HepG2 (cell line): ENCODE measurements around the gene TXNDC2. TPM values are rescaled to one million over a fixed set of nuclear protein-coding genes. Genes with fewer than 3 reads are reported as not detected.

Experiments
- CBFB ChIP-seq: sonication (generic); formaldehyde crosslinking; IDR thresholded peaks from 2 replicates; pipeline ENCODE4 v1.4.0; 2020; ENCODE audit warnings: missing genetic modification reagents
- EP300 ChIP-seq, 3 experiments: sonication (generic) in 1 of 3; formaldehyde crosslinking in 1 of 3; IDR thresholded peaks; 2 replicates each; pipeline versions ENCODE4 v1.5.1 to v1.6.1; 2011 to 2020; ENCODE audit warnings: low read depth in 2 of 3, low read length in 2 of 3, borderline replicate concordance in 1 of 3, improper control_type of control experiment in 1 of 3, mild to moderate bottlenecking in 1 of 3, missing genetic modification reagents in 1 of 3, moderate library complexity in 1 of 3
- FOXA3 ChIP-seq: IDR thresholded peaks from 2 replicates; pipeline ENCODE4 v1.6.1; 2016; ENCODE audit warnings: missing genetic modification reagents, missing compliant biosample characterization
- FOXK1 ChIP-seq: sonication (generic); formaldehyde crosslinking; IDR thresholded peaks from 2 replicates; pipeline ENCODE4 v1.4.0; 2020; ENCODE audit warnings: low read depth, missing genetic modification reagents, borderline replicate concordance
- FOXM1 ChIP-seq: sonication (generic); formaldehyde crosslinking; IDR thresholded peaks from 2 replicates; pipeline ENCODE4 v1.5.0; 2020; ENCODE audit warnings: missing genetic modification reagents
- HOXA7 ChIP-seq: sonication (generic); formaldehyde crosslinking; IDR thresholded peaks from 2 replicates; pipeline ENCODE4 v1.8.1; 2022; ENCODE audit warnings: mild to moderate bottlenecking, missing genetic modification reagents, moderate library complexity
- KAT8 ChIP-seq: IDR thresholded peaks from 2 replicates; pipeline ENCODE4 v1.6.1; 2016; ENCODE audit warnings: missing genetic modification reagents, missing compliant biosample characterization
- KLF12 ChIP-seq: sonication (generic); formaldehyde crosslinking; IDR thresholded peaks from 2 replicates; pipeline ENCODE4 v1.4.0; 2020; ENCODE audit warnings: missing genetic modification reagents, borderline replicate concordance
- MAFK ChIP-seq, 2 experiments: IDR thresholded peaks in 1 of 2; conservative IDR thresholded peaks in 1 of 2; 2 replicates each; pipeline ENCODE4 v1.6.1; 2011; ENCODE audit warnings: improper control_type of control experiment in 2 of 2, low read length in 2 of 2
- POGZ ChIP-seq: sonication (generic); formaldehyde crosslinking; IDR thresholded peaks from 2 replicates; pipeline ENCODE4 v1.4.0; 2020; ENCODE audit warnings: mild to moderate bottlenecking, missing genetic modification reagents
- RARG ChIP-seq: sonication (generic); formaldehyde crosslinking; IDR thresholded peaks from 2 replicates; pipeline ENCODE4 v1.4.0; 2020; ENCODE audit warnings: low read depth, mild to moderate bottlenecking, missing genetic modification reagents
- REL ChIP-seq: sonication (generic); formaldehyde crosslinking; conservative IDR thresholded peaks from 2 replicates; pipeline ENCODE4 v1.8.0; 2022; ENCODE audit warnings: mild to moderate bottlenecking, missing genetic modification reagents, moderate library complexity
- SIN3A ChIP-seq: IDR thresholded peaks from 2 replicates; pipeline ENCODE4 v1.6.1; 2011; ENCODE audit warnings: low read depth, mild to moderate bottlenecking, control low read depth, low read length, borderline replicate concordance
- ZBTB20 ChIP-seq: sonication (generic); formaldehyde crosslinking; IDR thresholded peaks from 2 replicates; pipeline ENCODE4 v1.8.1; 2023; ENCODE audit warnings: missing genetic modification reagents, low read depth, mild to moderate bottlenecking, borderline replicate concordance
- ZFP37 ChIP-seq: sonication (generic); formaldehyde crosslinking; IDR thresholded peaks from 2 replicates; pipeline ENCODE4 v1.4.0; 2020; ENCODE audit warnings: missing genetic modification reagents, borderline replicate concordance
- ZNF205 ChIP-seq: IDR thresholded peaks from 2 replicates; pipeline ENCODE4 v1.6.1; 2018; ENCODE audit warnings: missing biosample characterization, missing genetic modification reagents
- ZNF24 ChIP-seq: fragments of 450-650 bp; IDR thresholded peaks from 2 replicates; pipeline ENCODE4 v1.6.1; 2017; ENCODE audit warnings: antibody characterized with exemption, mild to moderate bottlenecking
- ZNF282 ChIP-seq: fragments of 450-650 bp; IDR thresholded peaks from 2 replicates; pipeline ENCODE4 v1.6.1; 2018; ENCODE audit not compliant: partially characterized antibody
- ZNF333 ChIP-seq: sonication (generic); formaldehyde crosslinking; IDR thresholded peaks from 2 replicates; pipeline ENCODE4 v1.4.0; 2020; ENCODE audit warnings: mild to moderate bottlenecking, missing genetic modification reagents, borderline replicate concordance
- ZNF484 ChIP-seq: sonication (generic); formaldehyde crosslinking; IDR thresholded peaks from 2 replicates; pipeline ENCODE4 v1.5.1; 2020; ENCODE audit warnings: mild to moderate bottlenecking, low read depth, missing genetic modification reagents, borderline replicate concordance
- ZNF572 ChIP-seq: sonication (generic); formaldehyde crosslinking; IDR thresholded peaks from 2 replicates; pipeline ENCODE4 v1.5.1; 2020; ENCODE audit warnings: mild to moderate bottlenecking, missing genetic modification reagents
- ZNF720 ChIP-seq: sonication (generic); formaldehyde crosslinking; IDR thresholded peaks from 2 replicates; pipeline ENCODE4 v1.4.0; 2020; ENCODE audit warnings: missing genetic modification reagents
- ZNF792 ChIP-seq: IDR thresholded peaks from 2 replicates; pipeline ENCODE4 v1.6.1; 2016
- polyA plus RNA-seq, 8 experiments: library from polyadenylated mRNA; depleted of rRNA in 3 of 8; stranded (reverse) in 7 of 8; unstranded in 1 of 8; fragments of >200 nt; fragmentation: Illumina TruSeq in 4 of 8; extraction: Trizol in 4 of 8; gene quantifications; 2 replicates each; pipeline versions ENCODE4 v1.2.1 to v1.2.3, GENCODE V29; 2011 to 2016; ENCODE audit warnings: low read depth in 4 of 8, missing spikeins in 1 of 8, mixed read lengths in 1 of 8; ENCODE audit not compliant: insufficient read depth in 1 of 8
- total RNA-seq, 5 experiments: library from RNA; depleted of rRNA; stranded (reverse); fragments of >200 nt; fragmentation: Illumina TruSeq; extraction: Trizol; gene quantifications; 2 replicates each; pipeline ENCODE4 v1.2.3, GENCODE V29; 2016; ENCODE audit warnings: low read depth in 1 of 5
- TF ChIP-seq, protein P1 (sequence below): IDR thresholded peaks from 2 replicates; pipeline ENCODE4 v1.4.0; 2020; ENCODE audit warnings: mild to moderate bottlenecking, missing genetic modification reagents
- TF ChIP-seq, protein P2 (sequence below): sonication (generic); formaldehyde crosslinking; IDR thresholded peaks from 2 replicates; pipeline ENCODE4 v1.5.0; 2020; ENCODE audit warnings: mild to moderate bottlenecking, low read depth, missing genetic modification reagents, borderline replicate concordance
- TF ChIP-seq, protein P3 (sequence below): sonication (generic); formaldehyde crosslinking; IDR thresholded peaks from 2 replicates; pipeline ENCODE4 v1.4.0; 2020; ENCODE audit warnings: missing genetic modification reagents

Gene TXNDC2
- total and polyA plus RNA-seq, 2 of the 13 experiments (the other 11 are each of a cell fraction or from before 2014, with no cell fraction given): not detected

DNA sequence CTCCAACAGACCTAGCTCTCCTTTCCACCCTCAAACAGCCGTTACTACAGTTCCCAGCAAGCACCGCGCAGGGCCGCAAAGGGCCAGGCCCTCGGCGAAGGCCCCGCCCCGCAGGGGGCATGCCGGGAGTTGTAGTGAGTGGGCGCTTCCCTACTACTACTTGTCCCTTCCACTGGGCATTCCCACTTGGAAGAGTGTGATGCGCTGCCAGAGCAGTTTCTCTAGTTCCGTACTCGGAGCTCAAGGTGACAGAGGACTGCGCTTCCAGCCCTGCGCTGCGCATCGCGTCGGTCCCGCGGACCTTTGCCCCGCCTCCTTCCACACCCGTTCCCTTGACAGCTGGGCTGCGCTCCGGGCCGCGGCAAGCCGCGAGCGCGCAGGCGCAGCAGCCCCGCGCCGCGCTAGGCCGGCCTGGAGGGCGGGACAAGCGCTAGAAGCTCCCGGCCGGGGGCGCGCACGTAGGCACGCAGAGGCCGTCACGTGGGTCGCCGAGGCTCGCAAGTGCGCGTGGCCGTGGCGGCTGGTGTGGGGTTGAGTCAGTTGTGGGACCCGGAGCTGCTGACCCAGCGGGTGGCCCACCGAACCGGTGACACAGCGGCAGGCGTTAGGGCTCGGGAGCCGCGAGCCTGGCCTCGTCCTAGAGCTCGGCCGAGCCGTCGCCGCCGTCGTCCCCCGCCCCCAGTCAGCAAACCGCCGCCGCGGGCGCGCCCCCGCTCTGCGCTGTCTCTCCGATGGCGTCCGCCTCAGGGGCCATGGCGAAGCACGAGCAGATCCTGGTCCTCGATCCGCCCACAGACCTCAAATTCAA, 28.0 kb downstream of the TXNDC2 start, which contains the start of gene VAPA (continued):
- TF ChIP-seq, protein P1, sequence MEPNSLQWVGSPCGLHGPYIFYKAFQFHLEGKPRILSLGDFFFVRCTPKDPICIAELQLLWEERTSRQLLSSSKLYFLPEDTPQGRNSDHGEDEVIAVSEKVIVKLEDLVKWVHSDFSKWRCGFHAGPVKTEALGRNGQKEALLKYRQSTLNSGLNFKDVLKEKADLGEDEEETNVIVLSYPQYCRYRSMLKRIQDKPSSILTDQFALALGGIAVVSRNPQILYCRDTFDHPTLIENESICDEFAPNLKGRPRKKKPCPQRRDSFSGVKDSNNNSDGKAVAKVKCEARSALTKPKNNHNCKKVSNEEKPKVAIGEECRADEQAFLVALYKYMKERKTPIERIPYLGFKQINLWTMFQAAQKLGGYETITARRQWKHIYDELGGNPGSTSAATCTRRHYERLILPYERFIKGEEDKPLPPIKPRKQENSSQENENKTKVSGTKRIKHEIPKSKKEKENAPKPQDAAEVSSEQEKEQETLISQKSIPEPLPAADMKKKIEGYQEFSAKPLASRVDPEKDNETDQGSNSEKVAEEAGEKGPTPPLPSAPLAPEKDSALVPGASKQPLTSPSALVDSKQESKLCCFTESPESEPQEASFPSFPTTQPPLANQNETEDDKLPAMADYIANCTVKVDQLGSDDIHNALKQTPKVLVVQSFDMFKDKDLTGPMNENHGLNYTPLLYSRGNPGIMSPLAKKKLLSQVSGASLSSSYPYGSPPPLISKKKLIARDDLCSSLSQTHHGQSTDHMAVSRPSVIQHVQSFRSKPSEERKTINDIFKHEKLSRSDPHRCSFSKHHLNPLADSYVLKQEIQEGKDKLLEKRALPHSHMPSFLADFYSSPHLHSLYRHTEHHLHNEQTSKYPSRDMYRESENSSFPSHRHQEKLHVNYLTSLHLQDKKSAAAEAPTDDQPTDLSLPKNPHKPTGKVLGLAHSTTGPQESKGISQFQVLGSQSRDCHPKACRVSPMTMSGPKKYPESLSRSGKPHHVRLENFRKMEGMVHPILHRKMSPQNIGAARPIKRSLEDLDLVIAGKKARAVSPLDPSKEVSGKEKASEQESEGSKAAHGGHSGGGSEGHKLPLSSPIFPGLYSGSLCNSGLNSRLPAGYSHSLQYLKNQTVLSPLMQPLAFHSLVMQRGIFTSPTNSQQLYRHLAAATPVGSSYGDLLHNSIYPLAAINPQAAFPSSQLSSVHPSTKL (CRISPR knock-in tag): 0 out of 2 replicates have a peak, but pooled peaks have one; percentile 9
- TF ChIP-seq HOXA7 (CRISPR knock-in tag) (no peak), ZNF572 (CRISPR knock-in tag) (no peak), CBFB (CRISPR knock-in tag) (no peak), FOXA3 (CRISPR knock-in tag) (no peak), EP300 (IDR thresholded peaks at IDR 0.05; ENCODE audit: low read depth in 2 of 2, low read length in 2 of 2) (no peak), EP300 (CRISPR knock-in tag; IDR thresholded peaks at IDR 0.05; ENCODE audit: borderline replicate concordance) (no peak), ZNF333 (peak; percentile 83; the same call in 1 of the 2 replicates), ZNF792 (CRISPR knock-in tag) (no peak), KAT8 (CRISPR knock-in tag) (0 out of 2 replicates have a peak, but pooled peaks have one; percentile 26), ZFP37 (CRISPR knock-in tag) (no peak), ZNF484 (CRISPR knock-in tag) (no peak), ZNF720 (CRISPR knock-in tag) (no peak), REL (CRISPR knock-in tag) (no peak), MAFK (conservative IDR thresholded peaks at IDR 0.05 in 1 of 2, IDR thresholded peaks at IDR 0.05 in 1 of 2; ENCODE audit: low read length in 2 of 2) (no peak), POGZ (CRISPR knock-in tag) (no peak), ZNF282 (no peak), KLF12 (peak; percentile 88; the same call in 1 of the 2 replicates), ZNF205 (CRISPR knock-in tag) (no peak), FOXK1 (CRISPR knock-in tag) (no peak), RARG (CRISPR knock-in tag) (no peak), FOXM1 (CRISPR knock-in tag) (no peak), ZNF24 (no peak), ZBTB20 (CRISPR knock-in tag) (no peak), SIN3A (no peak)
- TF ChIP-seq, protein P2, sequence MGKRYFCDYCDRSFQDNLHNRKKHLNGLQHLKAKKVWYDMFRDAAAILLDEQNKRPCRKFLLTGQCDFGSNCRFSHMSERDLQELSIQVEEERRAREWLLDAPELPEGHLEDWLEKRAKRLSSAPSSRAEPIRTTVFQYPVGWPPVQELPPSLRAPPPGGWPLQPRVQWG (CRISPR knock-in tag): no peak
- TF ChIP-seq, protein P3, sequence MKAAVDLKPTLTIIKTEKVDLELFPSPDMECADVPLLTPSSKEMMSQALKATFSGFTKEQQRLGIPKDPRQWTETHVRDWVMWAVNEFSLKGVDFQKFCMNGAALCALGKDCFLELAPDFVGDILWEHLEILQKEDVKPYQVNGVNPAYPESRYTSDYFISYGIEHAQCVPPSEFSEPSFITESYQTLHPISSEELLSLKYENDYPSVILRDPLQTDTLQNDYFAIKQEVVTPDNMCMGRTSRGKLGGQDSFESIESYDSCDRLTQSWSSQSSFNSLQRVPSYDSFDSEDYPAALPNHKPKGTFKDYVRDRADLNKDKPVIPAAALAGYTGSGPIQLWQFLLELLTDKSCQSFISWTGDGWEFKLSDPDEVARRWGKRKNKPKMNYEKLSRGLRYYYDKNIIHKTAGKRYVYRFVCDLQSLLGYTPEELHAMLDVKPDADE (CRISPR knock-in tag): no peak
